ENCODE results near the gene CHP2. TPM values are rescaled to one million over a fixed set of nuclear protein-coding genes. Genes with fewer than 3 reads are reported as not detected.

The CHP2 gene
- total RNA-seq (not detected in 2 replicates), polyA plus RNA-seq (not detected in 2 replicates), polyA minus RNA-seq (0.06 TPM in 1 of 2 replicates, not detected in the other), Bru-seq, nascent RNA (not detected), BruChase-seq, experiment 1, labeled RNA remaining after a 6-hour chase (not detected), BruChase-seq, experiment 2, labeled RNA remaining after a 2-hour chase (not detected)
- polyA plus RNA-seq (2011; cell fraction: cytosol; rRNA removed): not detected in 2 replicates
- not detected in 2 replicates for polyA plus RNA-seq (2011; cell fraction: nucleus; rRNA removed)
- not detected in 2 replicates for polyA plus RNA-seq (2012)
- polyA minus RNA-seq (2011; cell fraction: cytosol; rRNA and poly(A)+ RNA removed): not detected
- polyA minus RNA-seq (2011; cell fraction: nucleus; rRNA and poly(A)+ RNA removed): not detected in 2 replicates
- long read RNA-seq: 0 reads

DNA sequence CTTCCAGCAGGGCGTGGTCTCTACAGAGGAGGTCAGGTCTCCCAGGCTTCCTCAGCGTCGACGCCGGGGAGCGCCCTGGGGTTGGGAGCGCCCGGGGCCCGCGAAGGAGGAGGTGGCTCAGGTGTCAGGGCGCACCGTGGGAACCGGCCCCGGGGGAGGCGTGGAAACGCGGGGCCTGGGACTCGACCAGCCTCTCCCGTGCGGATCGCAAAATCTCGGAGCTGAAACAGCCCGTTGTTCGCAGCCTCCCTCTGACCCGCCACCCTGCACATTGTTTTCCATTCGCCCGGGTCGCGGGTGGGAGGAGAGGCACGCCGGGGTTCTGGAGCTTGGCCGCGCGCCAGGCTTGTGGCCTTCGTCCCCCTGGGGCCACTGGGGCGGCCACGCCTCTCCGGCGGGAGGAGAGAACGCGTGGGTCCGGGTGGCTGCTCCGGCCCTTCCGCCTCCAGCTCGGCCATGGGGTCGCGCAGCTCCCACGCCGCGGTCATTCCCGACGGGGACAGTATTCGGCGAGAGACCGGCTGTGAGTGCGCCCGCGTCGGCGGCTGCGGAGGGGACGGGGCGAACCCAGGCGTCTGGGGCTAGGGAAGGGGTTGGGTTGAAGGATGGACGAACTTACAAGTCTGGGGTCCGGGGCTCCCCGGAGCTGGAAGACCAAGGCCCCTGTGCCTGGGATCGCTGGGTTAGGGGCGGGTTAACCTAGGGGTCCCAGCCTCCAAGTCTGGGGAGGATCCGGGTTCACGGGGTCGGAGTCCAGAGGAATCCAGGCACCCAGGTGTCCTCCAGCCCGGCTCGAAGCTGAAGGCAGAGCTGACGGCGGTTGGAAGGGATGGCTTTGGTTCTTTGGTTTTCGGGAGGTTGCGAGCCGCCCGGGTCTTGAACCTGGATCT, at the start of gene CHP2:
CHP2 (plus strand) TSS at position 433 of the 890 bp plus-strand sequence; CDS start at position 457, 24 bp downstream.
- Histone ChIP-seq H3K27ac (ENCODE audit: insufficient read depth, low read depth, low read length) (no peak within 1 kb of the TSS), H3K9ac (replicated peaks; ENCODE audit: extremely low read depth, insufficient read depth, low read length) (no peak within 1 kb of the TSS), H3K9me1 (replicated peaks; ENCODE audit: control insufficient read depth, extremely low read depth, insufficient read depth, low read length) (no peaks in the 10 kb centered on the region), H3K79me2 (ENCODE audit: control insufficient read depth, insufficient read depth, low read length) (no peaks in the 10 kb centered on the region), H4K20me1 (replicated peaks; ENCODE audit: control insufficient read depth, extremely low read depth, insufficient read depth, low read length) (no peaks in the 10 kb centered on the region), H3K27me3 (ENCODE audit: control insufficient read depth in 2 of 2, insufficient read depth in 2 of 2, low read length in 2 of 2) (peaks cover 14 to 24% of the 10 kb centered on the region in 2 experiments), H3K36me3 (ENCODE audit: control insufficient read depth in 2 of 2, extremely low read depth in 1 of 2, insufficient read depth in 2 of 2, low read length in 2 of 2) (no peaks in the 10 kb centered on the region), H3K9me3 (replicated peaks; ENCODE audit: control insufficient read depth, insufficient read depth, low read length) (no peaks in the 10 kb centered on the region), H3K4me3 (replicated peaks in 1 of 3; ENCODE audit: insufficient read depth in 1 of 3, low read depth in 1 of 3, low read length in 3 of 3) (no peak within 1 kb of the TSS), H2AFZ (ENCODE audit: low read depth, low read length) (no peak within 1 kb of the TSS), H3K4me2 (ENCODE audit: insufficient read depth, low read length) (no peak within 1 kb of the TSS), H3K4me1 (ENCODE audit: control insufficient read depth, extremely low read depth, insufficient read depth, low read length) (no peaks in the 10 kb centered on the region)
- TF ChIP-seq MAX (IDR thresholded peaks at IDR 0.05; ENCODE audit: insufficient read depth, insufficient read length) (no peak), JUN (IDR thresholded peaks at IDR 0.05; ENCODE audit: borderline replicate concordance, insufficient read depth, insufficient read length, low read depth) (no peak), POLR2AphosphoS5 (IDR thresholded peaks at IDR 0.05; ENCODE audit: insufficient read depth, low read depth, low read length) (no peak), FOS (IDR thresholded peaks at IDR 0.05; ENCODE audit: borderline replicate concordance, insufficient read depth, low read length) (no peak), POLR2A (IDR thresholded peaks at IDR 0.05; ENCODE audit: low read depth, low read length) (no peak), GATA2 (IDR thresholded peaks at IDR 0.05; ENCODE audit: insufficient read depth, insufficient read length, low read depth, low read length) (no peak), MYC (IDR thresholded peaks at IDR 0.05; ENCODE audit: low read depth, low read length) (no peak), EZH2 (IDR thresholded peaks at IDR 0.05; ENCODE audit: borderline replicate concordance, low read depth, low read length, severe bottlenecking) (no peak), CTCF (IDR thresholded peaks at IDR 0.05; ENCODE audit: extremely low read depth in 1 of 2, insufficient read depth in 1 of 2, low read depth in 1 of 2, low read length in 2 of 2) (no peak)
- CTCF ChIA-PET: no interaction called here
- no TSS peak for BruUV-seq (replicated peaks)
- POLR2A ChIA-PET: no interaction called here
- intact Hi-C loops (cut with micrococcal nuclease) (no loop called here), dilution Hi-C loops (cut with MboI; ENCODE audit: extremely low pct_ligation_motif_present, low sequenced_read_pairs) (no loop called here)
- FAIRE-seq: no peak
- no peak for DNase-seq (ENCODE audit: low read depth, low spot score)

All from endothelial cell of umbilical vein (primary cell).